HCT116 (cell line): ENCODE measurements around the gene LSMEM2.

Source experiments
- EZH2phosphoT487 ChIP-seq: fragments of 200-600 bp; IDR thresholded peaks from 2 replicates; pipeline ENCODE4 v1.6.1; 2018; ENCODE audit warnings: antibody characterized with exemption, borderline replicate concordance
- POLR2A ChIP-seq: IDR thresholded peaks from 2 replicates; pipeline ENCODE4 v1.7.0; 2011; ENCODE audit warnings: borderline replicate concordance; ENCODE audit not compliant: insufficient read depth, insufficient read length; ENCODE audit errors: extremely low read depth
- TF ChIP-seq, protein P1 (sequence below), 3 experiments: fragments of 200-600 bp in 1 of 3; sonication (generic) in 1 of 3; IDR thresholded peaks in 2 of 3; conservative IDR thresholded peaks in 1 of 3; 2 replicates each; pipeline ENCODE4 v1.5.1; 2012 to 2017; ENCODE audit warnings: low read depth in 2 of 3, low read length in 2 of 3, antibody characterized with exemption in 1 of 3, borderline replicate concordance in 1 of 3, control low read depth in 1 of 3, mild to moderate bottlenecking in 1 of 3, mixed read lengths in 1 of 3, mixed run types in 1 of 3, moderate library complexity in 1 of 3; ENCODE audit not compliant: insufficient read depth in 1 of 3

DNA sequence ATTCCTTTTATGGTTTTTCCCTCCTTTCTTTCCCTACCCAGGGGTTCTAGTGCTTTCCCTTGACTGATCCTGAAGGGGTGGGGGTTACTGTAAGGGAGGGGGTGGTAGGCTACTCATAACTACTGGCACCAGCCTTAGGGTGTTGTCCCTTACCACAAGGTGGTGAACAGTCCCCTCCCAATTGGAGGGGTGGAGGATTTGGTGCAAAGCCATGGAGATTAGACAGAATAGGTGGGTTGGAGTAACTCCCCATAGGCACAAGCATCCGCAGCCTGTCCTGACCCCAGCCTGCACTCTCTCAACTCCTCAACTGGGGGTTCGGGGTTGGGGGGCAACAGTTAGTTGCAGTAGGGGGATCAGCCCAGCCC is 46.2 kb downstream of the LSMEM2 start:
- TF ChIP-seq, protein P1, sequence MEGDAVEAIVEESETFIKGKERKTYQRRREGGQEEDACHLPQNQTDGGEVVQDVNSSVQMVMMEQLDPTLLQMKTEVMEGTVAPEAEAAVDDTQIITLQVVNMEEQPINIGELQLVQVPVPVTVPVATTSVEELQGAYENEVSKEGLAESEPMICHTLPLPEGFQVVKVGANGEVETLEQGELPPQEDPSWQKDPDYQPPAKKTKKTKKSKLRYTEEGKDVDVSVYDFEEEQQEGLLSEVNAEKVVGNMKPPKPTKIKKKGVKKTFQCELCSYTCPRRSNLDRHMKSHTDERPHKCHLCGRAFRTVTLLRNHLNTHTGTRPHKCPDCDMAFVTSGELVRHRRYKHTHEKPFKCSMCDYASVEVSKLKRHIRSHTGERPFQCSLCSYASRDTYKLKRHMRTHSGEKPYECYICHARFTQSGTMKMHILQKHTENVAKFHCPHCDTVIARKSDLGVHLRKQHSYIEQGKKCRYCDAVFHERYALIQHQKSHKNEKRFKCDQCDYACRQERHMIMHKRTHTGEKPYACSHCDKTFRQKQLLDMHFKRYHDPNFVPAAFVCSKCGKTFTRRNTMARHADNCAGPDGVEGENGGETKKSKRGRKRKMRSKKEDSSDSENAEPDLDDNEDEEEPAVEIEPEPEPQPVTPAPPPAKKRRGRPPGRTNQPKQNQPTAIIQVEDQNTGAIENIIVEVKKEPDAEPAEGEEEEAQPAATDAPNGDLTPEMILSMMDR (IDR thresholded peaks at IDR 0.05 in 2 of 3, conservative IDR thresholded peaks at IDR 0.05 in 1 of 3; ENCODE audit: borderline replicate concordance in 1 of 3, insufficient read depth in 1 of 3, low read depth in 2 of 3, low read length in 2 of 3): no peak
- TF ChIP-seq POLR2A (no peak), EZH2phosphoT487 (no peak)
